Stimulated activated CD4-positive, alpha-beta T cell treated with anti-CD3 and anti-CD28 coated beads, Interleukin-12 subunit alpha, Interleukin-12 subunit beta, amount 100 ng/mL, for 48 hours (primary cell): ENCODE data around the gene MBTPS1.

Source experiments
- DNase-seq, 3 donors: peaks; one replicate each; pipeline ENCODE4 v3.0.0-alpha.2; 2020; ENCODE audit warnings: low read depth in 2 of 3, low spot score in 1 of 3

The MBTPS1 gene

GRCh38 chr16:84116720-84117493 is at the start of gene MBTPS1:
TSS of gene MBTPS1 (minus strand) at chr16:84116942. CDS start at chr16:84101783, 15,159 bp downstream.
- peak; percentile 96 to 98 (median 97) for DNase-seq

- no peak for DNase-seq
Measured at GRCh38 chr16:84165746-84166145, 49.0 kb upstream of the MBTPS1 start.

- DNase-seq = no peak
Measured at GRCh38 chr16:84161801-84162200, 45.1 kb upstream of the MBTPS1 start.

DNA sequence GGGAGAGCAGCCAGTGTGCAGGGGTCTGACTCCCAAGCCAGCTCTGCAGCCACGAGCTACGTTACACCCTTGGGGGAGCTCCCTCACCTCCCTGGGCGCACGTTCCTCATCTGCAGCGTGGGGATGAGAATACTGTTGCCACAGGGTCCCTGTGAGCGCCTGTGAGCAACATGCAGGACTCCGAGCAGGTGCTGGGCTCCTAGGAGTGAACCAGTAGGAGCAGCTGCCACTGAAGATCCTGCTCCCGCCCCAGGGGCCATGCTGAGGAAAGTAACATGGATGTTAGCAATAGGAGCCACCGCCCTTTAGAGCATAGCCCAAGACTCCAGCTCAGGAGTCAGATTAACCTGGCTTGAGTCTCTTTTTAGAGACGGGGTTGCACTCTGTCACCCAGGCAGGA is 44.3 kb upstream of the MBTPS1 start:
- no peak for DNase-seq

GRCh38 chr16:84159800-84160199 is 43.1 kb upstream of the MBTPS1 start:
- no peak for DNase-seq

GRCh38 chr16:84159007-84159406 is 42.3 kb upstream of the MBTPS1 start:
- DNase-seq = no peak

GRCh38 chr16:84156342-84156784 is 39.6 kb upstream of the MBTPS1 start:
- no peak for DNase-seq

GRCh38 chr16:84155771-84156170 is 39.0 kb upstream of the MBTPS1 start:
- DNase-seq = no peak

DNA sequence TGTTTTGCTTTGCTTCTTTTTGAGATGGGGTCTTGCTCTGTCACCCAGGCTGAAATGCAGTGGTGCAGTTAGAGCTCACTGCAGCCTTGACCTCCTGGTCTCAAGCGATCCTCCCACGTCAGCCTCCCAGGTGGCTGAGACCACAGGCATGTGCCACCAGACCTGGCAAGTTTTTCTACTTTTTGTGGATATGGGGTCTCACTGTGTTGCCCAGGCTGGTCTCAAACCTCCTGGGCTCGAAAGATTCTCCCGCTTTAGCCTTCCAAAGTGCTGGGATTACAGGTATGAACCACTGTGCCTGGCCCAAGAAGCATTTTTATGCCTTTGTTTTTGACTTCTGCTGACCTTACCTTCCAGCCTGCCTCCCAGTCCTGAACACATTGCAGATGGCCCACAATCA is 38.5 kb upstream of the MBTPS1 start:
- DNase-seq = no peak

DNA sequence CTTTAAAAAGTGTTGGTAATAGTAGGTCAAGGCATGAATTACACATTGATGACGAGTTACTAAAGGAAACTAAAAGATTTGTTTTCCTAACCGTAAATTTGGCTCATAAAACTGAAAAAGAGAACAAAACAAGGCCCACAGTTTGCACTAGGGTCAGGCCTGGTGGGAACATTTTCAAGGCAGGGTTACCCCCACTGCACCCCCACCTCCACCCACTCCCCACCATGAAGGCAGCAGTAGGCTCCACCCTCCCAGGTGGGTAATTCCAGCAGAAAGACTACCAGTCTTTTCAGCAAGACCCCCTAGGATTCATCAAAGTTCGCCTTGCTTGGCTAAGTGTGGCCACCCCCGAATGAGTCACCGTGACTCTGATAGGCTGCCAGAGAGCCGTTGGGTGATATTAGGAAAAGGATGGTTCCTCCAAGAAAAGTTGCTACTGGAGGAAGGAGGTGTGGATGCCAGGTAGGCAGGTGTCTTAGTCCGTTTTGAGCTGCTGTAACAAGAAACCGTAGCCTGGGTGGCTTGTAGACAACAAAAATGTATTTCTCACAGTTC is 37.0 kb upstream of the MBTPS1 start:
- DNase-seq = no peak

DNA sequence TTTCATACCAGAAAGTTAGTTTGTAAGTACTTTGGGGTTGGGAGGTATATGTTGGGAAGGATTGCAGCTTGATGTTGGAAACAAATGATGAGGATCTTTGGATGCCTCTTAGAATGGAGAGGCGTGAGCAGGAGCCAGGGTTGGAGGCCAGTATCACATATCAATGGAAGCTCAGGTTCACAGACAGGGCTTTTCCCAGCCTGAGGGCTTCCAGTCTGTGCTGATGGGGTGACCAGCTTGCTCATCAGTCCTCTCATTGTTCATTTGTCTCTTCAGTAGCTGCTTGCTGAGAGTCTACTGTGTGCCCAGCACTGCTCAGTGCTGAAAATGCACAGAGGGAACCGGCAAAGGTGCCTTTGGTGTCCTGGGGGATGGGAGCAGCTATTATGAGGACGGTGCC is 34.2 kb upstream of the MBTPS1 start:
- no peak for DNase-seq

GRCh38 chr16:84144859-84145639 is 28.3 kb upstream of the MBTPS1 start, which contains the start of the genes DNAAF1 and HSDL1:
TSS of gene DNAAF1 (plus strand) at chr16:84145308. CDS start at chr16:84145441, 133 bp downstream.
TSS of gene HSDL1 (minus strand) at chr16:84145177. CDS start at chr16:84131321, 13,856 bp downstream.
- DNase-seq = peak; percentile 84 to 91 (median 89)

DNA sequence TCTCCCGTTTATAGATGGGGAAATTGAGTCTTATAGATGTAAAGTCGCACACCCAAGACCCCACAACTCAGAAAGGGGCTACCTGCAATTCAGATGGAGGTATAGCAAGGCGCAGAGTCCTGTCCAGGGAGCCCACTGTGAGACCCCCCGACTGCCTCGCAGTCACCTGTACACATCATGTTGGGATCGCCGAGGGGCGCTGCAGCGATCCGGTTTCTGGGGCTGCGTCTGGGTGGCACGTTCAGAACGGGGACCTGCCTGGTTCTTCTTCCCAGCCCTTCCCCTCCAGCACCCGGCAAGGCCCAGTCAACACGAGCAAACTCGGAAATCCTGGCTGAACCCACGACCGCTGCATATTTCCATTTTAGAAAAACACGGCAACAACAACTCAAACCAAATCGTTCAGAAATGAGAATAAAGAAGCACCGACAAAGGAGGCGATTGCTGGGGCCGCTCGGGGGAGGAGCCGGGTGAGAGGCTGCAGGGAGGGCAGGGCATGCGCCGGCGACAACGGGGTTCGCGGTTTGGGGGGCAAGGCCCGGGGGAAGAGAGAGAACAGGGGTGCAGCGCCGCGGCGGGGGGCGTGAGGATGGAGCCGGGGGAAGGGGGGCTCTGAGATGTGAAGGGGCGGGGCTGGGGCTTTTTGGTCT is 27.6 kb upstream of the MBTPS1 start:
- DNase-seq = peak in 2 of 3 donors; percentile 11 to 24

DNA sequence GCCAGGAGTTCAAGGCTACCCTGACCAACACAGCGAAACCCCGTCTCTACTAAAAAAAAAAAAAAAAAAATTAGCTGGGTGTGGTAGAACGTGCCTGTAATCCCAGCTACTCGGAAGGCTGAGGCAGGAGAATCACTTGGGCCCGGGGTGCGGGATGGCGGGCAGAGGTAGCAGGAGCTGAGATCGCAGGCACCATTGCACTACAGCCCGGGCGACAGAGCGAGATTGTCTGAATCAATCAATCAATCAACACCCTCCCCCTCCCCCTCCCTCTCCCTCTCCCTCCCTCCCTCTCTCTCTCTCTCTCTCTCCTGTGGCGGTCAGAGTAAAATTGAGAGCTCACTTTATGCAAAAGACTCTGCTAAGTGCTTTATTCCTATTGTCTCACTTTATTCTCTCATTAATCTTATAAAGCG is 27.1 kb upstream of the MBTPS1 start:
- DNase-seq = no peak

- no peak for DNase-seq
Measured at GRCh38 chr16:84143081-84143480, 26.3 kb upstream of the MBTPS1 start.

DNA sequence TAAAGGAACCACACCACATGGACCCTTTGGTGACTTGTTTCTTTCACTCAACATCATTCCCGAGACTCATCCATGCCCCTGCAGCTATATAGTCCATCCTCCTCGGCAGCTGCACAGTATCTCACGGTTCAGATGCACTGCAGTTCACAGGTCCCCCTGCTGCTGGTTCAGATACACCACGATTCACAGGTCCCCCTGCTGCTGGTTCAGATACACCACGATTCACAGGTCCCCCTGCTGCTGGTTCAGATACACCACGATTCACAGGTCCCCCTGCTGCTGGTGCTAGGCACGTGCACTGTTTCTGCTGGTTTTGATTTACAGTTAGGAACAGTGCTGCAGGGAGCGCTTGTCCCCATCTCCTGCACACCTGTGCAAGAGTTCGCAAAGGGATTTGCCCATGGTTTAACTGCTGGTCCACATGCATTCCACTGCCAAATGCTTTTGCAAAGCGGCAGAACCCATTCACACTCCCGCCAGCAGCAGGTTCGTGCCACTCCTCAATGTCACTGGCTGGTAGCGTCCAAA is 24.5 kb upstream of the MBTPS1 start:
- no peak for DNase-seq

GRCh38 chr16:84139628-84140258 is 23.0 kb upstream of the MBTPS1 start:
- DNase-seq = no peak

DNA sequence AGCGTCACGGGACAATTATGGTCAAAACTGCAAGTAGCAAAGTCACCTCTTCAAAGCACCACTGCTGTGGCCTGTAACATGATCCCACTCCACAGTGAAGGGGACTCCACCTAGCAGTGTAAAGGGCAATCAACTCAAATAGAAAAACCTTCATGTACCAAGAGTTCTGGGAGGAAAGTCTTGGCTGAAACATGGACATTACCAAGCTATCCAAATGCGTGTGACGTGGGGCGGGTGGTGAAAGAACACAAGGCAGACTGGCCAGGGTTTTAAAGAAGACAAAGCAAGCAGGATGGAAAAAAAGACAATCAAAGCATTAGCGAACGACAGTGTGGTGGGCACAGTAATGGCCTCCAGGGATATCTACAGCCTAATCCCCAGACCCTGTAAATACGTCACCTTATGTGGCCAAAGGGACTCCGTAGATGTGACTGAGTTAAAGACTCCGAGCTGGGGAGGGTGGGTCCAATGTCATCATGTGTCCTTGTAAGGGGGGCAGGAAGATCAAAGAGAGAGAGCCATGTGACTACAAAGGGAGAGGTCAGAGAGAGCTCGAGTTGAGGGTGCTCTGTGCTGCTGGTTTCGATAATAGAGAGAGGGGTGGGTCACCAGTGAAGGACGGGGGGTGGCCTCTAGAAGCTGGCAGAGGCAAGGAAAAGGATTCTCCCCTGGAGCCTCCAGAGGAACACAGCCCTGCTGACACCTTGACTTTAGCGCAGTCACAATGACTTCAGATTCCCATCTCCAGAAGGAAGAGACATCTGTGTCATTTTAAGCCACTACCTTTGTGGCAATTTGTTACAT is 22.3 kb upstream of the MBTPS1 start:
- peak; percentile 26 to 35 (median 31) for DNase-seq

GRCh38 chr16:84138500-84138823 is 21.7 kb upstream of the MBTPS1 start:
- DNase-seq = no peak
